Dedifferentiated amniotic fluid mesenchymal stem cell (primary cell): ENCODE results near the gene ZNF485.
"Not testable (repeated sequence)": the region's sequence is repeated elsewhere in the genome, so short reads cannot be mapped to it uniquely, and the experiment has no call there.

Source experiments
- DNase-seq: peaks from one replicate; pipeline ENCODE4 v3.0.0-alpha.2; 2016; ENCODE audit errors: extremely low spot score

The ZNF485 gene

DNA sequence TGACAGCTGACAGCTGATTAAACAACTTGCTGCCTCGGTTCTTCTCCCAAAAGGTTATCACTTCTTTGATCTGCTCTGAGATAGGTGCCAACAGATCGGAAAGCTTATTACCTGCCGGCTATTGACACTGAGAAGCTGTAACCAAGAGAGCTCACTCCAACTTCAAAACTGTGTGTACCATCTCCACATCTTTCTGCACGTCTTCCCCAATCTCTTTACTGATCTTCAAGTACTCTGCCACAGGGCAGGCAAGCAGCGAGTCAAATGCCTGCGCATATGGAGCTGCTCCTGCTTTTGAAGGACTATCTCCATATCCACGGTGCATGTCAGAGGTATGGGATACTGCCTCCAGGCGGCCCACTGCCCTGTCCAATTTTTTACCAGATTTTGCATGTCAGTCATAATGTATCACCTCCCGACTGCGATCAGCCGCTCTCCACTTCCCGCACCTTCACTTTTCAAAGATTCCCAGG, 352 bp upstream of the ZNF485 start:
- DNase-seq = no peak

DNA sequence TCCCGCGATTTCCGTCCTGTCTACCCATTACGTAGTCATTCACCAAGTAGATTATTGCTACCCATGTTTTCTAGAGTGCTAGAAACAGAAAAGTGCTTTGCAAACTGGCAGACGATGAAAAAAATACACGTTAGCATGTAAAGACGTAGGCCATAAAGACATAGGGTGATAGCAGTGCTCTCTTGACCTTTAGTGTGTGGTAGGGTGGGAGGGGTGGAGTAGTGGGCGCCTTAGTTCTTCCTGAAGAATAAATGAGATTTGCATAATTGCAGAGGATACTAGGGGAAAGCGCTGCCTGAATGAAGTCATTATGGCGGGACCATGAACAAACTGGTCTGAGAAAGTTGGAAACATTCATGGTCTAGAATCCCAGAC, 948 bp downstream of the ZNF485 start:
- no peak for DNase-seq

DNA sequence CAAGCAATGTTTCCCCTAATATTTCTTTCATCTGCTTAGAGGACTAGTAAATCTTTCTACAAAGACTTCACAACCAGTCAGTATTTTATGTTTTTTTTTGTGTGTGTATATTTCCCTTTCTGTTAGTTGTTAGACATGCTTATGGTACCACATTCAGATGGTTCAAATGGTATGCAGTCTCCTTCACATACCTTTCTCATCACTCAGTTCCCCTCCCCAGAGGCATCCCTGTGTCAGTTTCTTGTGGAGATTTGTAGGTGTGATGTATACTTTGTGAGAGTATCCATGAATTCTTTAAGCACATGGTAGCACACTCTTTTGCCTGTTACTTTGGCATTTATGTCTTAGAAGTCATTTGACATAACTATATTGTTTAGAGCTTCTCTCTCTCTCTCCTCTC, 4.4 kb downstream of the ZNF485 start:
- no peak for DNase-seq

DNA sequence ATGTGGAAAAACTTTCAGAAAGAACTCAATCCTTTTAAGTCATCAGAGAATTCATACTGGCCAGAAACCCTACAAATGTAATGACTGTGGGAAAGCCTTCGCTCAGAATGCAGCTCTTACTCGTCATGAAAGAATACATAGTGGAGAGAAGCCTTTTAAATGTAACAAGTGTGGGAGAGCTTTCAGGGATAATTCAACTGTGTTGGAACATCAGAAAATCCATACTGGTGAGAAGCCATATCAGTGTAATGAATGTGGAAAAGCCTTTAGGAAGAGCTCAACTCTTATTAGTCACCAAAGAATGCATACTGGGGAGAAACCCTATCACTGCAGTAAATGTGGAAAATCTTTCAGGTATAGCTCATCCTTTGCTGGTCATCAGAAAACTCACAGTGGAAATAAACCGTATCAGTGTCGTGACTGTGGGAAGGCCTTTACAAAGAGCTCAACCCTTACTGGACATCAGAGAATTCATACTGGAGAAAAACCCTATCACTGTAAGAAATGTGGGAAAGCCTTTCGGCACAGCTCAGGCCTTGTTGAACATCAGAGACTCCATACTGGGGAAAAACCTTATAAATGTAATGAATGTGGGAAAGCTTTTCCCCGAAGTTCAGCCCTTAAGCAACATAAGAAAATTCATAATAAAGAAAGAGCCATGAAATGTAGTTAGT, 10.6 kb downstream of the ZNF485 start:
- DNase-seq = no peak

DNA sequence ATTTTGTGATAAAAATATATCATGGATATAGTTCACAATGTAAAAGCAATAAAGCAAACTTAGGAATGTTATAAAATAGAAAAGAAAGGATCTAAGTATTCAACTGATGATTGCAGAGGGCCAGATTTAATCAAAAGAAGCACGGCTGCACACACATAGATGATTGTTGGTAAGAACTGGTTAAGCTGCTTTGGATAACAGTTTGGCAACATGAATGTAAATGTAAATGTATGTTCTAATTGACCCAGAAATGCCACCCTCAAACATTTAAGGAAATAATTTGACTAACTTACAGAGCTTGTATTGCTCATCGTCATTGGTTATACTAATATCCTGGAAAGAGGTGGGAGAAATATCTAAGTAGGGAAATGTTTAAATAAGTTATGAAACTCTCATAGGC, 13.1 kb downstream of the ZNF485 start:
- no peak for DNase-seq

DNA sequence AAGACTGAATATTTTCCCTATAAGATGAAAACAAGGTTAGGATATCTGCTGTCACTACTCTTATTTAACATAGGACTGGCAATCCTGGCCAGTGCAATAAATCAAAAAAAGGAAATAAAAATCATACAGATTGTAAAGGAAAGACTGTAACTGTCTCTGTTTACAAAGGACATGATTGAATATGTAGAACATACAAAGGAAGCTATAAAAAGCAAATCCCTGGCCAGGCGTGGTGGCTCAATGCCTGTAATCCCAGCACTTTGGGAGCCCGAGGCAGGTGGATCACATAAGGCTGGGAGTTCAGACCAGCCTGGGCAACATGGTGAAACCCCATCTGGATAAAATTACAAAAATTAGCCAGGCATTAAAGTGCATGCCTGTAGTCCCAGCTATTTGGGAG, 15.8 kb downstream of the ZNF485 start:
- no peak for DNase-seq

DNA sequence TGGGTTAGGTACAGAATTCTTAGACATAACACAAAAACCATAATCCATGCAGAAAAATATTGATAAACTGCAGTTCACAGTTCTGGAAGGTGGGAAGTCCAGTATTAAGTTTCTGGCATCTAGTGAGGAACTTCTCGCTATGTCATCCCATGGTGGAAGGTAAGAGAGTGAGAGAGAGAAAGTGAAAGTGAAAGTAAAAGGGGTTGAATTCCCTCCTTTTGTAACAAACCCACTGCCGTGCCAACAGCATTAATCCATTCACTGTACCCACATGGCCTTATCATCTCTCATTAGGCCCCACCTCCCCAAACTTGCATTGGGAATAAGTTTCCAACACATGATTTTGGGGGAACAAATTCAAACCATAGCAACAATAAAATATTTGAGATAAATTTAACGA, 17.1 kb downstream of the ZNF485 start:
- no peak for DNase-seq

DNA sequence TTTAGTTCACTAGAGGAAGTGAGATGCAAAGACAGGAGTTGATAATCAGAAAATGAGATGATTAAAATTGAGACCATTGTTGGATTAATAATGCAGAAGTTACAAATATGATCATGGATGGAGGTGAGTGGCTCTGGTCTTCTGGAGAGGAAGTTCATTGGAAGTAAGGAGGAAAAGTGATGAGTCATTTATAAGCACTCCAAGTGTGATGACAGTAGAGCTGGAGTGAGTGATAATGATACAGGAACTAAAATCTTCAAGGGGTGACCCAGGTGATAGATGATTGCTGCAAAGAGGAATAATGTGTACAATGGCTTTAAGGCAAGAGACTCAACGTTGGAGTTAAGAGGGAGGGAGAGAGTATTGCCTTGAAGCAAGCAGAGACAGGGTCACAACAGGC, 21.7 kb downstream of the ZNF485 start:
- DNase-seq = no peak

DNA sequence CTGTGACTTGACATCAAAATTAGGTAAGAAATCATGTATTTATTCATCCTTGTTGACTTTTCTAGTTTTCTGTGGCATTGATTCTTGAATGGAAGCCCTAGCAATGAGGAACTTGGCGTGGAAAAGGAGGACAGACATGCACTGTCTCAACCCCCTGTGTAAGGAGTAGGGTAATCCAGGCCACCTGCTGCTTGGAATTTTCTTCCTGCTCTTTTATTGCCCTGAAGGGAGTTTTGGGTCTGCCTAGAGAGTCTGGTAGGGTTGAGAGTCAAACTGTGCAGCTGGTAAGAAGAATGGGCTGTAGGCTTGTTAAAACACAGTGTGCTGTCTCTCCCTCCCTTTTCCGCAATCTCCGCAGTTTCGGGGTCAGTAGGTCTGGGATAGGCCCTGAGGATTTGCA, 22.7 kb downstream of the ZNF485 start:
- no peak for DNase-seq

DNA sequence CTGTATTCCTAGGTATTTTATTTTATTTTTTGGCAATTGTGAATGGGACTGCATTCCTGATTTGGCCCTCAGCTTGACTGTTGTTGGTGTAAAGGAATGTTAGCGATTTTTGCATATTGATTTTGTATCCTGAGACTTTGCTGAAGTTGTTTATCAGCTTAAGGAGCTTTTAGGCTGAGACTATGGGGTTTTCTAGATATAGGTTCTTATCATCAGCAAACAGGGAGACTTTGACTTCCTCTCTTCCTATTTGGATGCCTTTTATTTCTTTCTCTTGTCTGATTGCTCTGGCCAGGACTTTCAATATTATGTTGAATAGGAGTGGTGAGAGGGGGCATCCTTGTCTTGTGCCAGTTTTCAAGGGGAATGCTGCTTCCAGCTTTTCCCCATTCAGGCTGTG, 29.6 kb downstream of the ZNF485 start:
- not testable (repeated sequence) for DNase-seq

DNA sequence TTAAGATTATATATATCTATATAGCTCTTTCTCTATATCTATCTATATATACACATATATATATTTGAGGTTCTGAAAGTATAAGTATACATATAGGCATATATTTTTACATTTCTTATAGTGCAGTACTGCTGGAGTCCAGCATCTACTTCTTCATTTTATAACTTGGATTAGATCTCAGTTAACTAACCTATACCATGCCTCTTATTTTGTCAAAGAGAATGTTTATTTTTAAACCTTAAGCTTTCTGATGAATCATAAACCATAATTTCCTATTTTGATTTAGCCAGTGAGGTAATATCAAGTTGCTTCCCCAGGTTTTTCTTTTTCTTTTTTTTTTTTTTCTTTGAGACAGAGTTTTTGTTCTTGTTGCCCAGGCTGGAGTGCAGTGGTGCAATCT, 34.4 kb downstream of the ZNF485 start:
- DNase-seq = no peak

DNA sequence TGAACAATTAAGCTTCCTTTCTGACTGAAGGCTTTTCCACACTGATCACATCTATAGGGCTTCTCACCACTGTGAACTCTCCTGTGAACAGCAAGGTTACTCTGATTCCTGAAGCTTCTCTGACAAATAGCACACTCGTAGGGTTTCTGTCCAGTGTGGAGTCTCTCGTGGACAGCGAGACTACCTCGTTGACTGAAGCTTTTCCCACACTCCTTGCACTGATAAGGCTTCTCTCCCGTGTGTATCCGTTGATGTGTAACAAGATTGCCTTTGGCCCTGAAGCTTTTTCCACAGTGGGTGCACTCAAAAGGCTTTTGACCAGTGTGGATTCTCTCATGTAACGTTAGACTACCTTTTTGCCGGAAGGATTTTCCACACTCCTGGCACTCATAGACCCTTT, 38.0 kb downstream of the ZNF485 start:
- DNase-seq = no peak

DNA sequence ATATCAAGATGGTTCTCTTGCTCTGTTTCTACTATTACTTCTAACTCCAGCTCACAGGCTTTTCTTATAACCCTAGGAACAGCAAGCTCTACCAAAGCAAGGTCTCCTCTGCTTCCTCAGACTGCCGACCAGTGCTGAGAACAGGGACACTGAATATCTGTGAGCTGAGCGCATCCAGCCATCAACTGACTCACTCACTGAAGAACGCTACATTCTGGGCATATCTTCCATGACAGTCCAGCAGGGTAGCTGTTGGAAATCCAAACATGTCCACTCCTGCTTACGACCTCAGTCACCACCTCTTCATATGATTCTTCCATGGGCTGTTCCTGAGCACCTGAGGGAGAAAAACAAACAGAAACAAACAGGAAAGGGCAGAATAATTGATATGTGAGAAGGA, 39.6 kb downstream of the ZNF485 start:
- DNase-seq = no peak

DNA sequence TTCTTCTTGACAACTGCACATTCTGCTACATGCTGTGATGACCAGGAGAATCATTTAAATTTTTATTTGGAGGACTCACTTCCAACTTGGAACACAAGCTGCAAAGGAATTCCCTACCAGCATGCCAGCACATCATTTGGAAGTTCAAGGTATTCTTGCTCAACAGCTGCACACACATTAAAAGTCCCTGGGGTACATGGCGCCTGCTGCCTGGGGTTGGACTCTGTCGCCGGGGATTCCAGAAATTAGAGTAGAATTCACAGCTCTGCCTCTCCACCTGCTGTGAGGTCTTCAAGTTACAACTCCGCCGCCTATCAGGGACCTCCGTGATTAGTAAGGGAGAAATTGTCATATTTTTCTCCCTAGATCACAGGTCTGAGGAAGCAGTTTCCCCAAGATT, 41.3 kb downstream of the ZNF485 start:
- no peak for DNase-seq

DNA sequence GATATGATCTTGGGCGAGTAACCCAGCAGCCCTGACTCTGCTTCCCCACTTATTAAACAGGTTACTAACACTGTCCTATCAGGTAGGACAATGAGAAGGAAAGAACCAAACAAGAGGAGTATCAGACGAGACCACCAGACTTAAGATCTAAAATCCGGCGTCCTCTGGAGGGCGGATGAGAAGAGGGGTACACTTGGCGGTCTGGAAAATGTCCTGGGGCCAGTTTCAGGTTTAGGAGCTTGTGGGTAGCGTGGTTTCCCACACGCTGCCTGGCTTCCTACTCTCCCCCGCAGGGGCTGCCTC, 41.8 kb downstream of the ZNF485 start:
- no peak for DNase-seq

DNA sequence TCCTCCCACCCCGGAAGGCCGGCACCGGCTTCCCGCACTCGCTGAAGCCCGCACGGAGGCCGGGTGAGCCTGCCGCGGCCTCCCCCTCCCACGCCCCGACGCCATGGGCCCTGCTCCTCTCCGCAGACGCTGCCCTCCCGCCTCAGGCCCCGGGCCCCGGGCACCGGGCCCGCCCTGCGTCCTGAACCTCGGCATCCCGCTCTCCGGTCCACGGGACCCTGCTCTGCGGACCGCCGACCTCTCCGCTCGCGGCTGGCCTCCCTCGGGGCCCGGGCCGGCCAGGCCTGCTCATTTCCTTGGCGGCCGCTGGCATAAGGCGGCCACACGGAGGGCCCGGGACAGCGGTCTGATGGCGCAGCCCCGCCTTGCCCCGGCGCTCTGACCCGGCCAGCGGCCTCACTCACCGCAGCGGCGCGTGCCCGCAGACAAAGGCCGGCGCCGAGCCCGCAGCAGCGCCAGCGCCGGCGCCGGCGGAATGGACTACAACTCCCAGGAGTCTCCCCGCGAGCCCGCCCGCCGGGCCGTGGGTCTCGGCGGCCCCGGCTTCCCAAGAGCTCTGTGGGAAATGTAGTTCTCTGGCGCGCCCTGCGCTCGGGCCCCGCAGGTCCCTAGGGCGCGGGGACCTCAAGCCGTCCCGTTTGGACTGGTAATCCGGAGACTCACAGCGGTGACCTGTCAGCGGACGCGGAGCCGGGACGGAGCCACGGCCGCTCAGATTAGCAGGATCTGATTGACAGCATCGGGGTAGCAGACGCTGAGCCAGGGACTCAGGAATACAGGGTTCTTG, 42.4 kb downstream of the ZNF485 start, which contains the start of gene ZNF32:
TSS of gene ZNF32 (minus strand) at position 484 of the 787 bp plus-strand sequence. CDS start 2,748 bp downstream, outside the sequence.
- peak; percentile 74 for DNase-seq

DNA sequence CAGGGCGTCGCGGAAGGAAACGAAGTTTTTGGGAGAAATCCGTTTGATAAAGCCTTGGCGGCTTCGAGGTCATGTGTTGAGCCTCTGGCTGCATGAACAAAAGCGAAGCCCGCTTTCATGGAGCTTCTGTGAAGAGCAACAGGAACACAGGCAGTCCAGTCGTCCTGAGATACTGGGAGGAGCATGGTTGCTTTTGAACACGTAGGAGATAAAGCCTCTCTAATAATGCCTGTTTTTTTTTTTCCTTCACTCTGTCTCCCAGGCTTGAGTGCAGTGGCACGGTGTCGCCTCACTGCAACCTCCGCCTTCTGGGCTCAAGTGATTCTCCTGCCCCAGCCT, 42.9 kb downstream of the ZNF485 start:
- DNase-seq = no peak

DNA sequence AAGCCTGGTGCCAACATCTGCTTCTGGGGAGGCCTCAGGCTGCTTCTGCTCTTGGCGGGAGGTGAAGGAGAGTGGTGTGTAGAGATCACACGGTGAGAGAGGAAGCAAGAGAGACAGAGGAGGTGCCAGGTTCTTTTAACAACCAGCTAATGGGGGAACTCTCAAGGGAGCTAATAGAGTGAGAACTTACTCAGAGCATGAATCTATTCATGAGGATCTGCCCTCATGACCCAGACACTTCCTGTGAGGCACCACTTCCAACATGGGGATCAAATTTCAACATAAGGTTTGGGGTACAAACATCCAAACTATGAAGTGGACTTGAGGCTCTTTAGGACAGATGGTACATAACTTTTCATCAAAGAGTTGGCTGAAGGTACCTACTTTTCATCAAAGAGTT, 47.5 kb downstream of the ZNF485 start:
- no peak for DNase-seq

DNA sequence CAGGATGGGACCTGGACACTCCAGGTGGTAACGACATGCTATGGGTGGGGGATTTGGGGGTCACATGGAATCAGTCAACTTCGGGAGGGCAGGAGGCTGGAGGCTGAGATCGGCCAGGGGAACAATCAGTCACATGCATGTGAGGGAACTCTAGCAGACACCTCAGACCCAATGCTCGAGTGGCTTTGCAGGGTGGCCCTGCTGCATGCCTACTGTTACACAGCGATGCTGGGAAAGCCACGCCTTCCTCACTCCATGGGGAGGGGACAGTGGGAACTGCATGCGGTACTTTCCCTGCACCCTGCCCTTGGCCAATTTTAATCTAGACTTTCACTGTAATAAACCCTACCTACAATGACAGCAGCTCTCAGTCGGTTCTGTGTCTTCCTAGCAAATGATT, 49.1 kb downstream of the ZNF485 start:
- no peak for DNase-seq

DNA sequence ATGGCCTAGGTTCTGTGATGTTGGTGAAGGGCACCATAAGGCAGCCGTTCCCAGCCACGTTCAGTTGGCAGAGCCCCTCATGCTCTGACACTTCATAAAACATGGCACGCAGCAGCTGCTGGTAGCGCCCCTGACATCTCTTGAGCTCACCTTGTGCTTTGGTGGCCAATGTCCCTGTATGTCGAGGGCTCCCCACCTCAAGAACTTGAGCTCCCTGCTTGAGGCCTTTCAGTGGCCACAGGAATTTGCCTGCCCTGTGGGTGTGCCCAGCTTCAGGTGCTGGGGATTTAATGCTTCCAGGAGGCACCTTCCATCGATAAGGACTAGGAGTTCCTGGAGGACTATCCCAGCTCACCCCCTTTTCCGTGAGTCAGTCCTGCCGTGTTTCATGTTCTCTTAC, 52.0 kb downstream of the ZNF485 start:
- no peak for DNase-seq

DNA sequence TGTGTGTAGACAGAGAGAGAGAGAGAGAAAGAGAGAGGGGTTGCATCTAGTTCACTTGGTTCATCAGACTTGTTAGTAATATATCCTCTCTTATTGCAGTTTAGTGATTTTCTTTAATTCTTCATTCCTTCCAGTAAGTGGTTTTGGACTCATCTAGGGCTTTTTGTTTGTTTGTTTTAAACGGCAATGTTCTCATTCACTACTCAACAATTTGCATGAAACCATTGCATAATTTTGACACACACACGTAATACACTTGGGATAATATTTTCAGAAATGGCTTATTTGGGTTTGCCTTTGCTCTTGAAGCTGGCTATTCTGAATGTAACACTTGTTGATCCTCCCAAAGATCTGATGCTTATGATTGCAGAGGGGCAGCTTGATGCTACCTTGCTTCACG, 58.8 kb downstream of the ZNF485 start:
- DNase-seq = no peak

DNA sequence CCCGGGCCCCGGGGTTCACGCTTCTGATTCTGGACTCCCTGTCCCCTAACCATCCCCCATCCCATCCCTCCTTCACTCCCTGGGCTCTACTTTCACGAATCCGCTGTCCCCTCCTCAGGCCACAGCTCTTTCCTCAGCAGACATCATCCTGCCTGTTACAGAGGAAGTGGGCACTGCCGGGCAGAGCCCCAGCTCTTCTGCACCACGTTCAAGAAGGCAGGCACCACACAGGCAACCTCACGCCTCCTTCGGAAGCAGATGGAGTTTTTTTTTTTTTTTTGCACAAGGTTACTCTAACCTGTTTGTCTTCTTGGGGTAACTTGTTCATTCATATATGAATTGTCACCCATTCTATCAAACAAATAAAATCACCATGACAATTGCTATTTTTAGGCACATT, 60.3 kb downstream of the ZNF485 start:
- DNase-seq = no peak

DNA sequence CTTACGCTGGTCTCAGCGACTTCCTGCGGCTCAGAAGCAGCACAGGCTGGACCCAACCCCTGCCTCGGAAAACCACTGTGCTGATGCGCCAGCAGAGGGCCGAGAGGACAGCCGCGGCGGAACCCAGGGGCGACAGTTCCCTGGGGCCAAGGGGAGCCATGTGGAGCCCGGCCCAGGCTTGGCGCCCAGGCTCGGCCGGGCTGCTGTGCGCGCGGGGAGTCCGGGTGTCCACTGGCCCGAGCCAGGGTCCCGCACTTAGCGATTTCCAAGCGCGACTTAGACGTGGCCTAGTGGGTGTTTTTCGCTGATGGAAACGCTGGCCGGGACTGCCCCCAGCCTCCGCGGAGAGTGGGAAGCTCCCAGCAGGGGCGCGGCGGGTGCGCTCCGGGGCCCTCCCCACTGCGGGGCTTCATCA, 61.1 kb downstream of the ZNF485 start:
- DNase-seq = no peak
